Embryonic facial prominence (tissue), 1 donor: ENCODE results near the gene UQCRC1.

Source experiments
- DNase-seq: peaks from one replicate; pipeline ENCODE4 v3.0.0-alpha.2; 2016; ENCODE audit errors: extremely low spot score

UQCRC1 gene

GRCh38 chr3:48572517-48572916 is 36.9 kb downstream of the UQCRC1 start:
- no peak for DNase-seq

- DNase-seq = no peak
Observed at GRCh38 chr3:48571938-48572337, 37.5 kb downstream of the UQCRC1 start.

GRCh38 chr3:48569808-48570450 is 39.5 kb downstream of the UQCRC1 start:
- no peak for DNase-seq

GRCh38 chr3:48569400-48569799 is 40.0 kb downstream of the UQCRC1 start:
- DNase-seq = no peak

- DNase-seq = no peak
Observed at GRCh38 chr3:48568476-48568875, 41.0 kb downstream of the UQCRC1 start.

GRCh38 chr3:48567500-48567899 is 41.9 kb downstream of the UQCRC1 start:
- DNase-seq = no peak

- no peak for DNase-seq
Observed at GRCh38 chr3:48567090-48567489, 42.4 kb downstream of the UQCRC1 start.

GRCh38 chr3:48566401-48566760 is 43.1 kb downstream of the UQCRC1 start:
- DNase-seq = no peak

GRCh38 chr3:48565591-48566400 is 43.6 kb downstream of the UQCRC1 start:
- DNase-seq = no peak

- no peak for DNase-seq
Observed at GRCh38 chr3:48565186-48565585, 44.3 kb downstream of the UQCRC1 start.

- no peak for DNase-seq
Observed at GRCh38 chr3:48564667-48565066, 44.8 kb downstream of the UQCRC1 start.

- DNase-seq = no peak
Observed at GRCh38 chr3:48564022-48564421, 45.4 kb downstream of the UQCRC1 start.

GRCh38 chr3:48563382-48563918 is 46.0 kb downstream of the UQCRC1 start, which contains the start of gene UCN2:
Gene UCN2 (minus strand): TSS chr3:48563781. CDS start chr3:48563124, 657 bp downstream.
- DNase-seq = no peak

GRCh38 chr3:48562367-48563095 is 46.9 kb downstream of the UQCRC1 start:
- DNase-seq = no peak

- DNase-seq = no peak
Observed at GRCh38 chr3:48561045-48561736, 48.3 kb downstream of the UQCRC1 start.

GRCh38 chr3:48560648-48561018 is 48.8 kb downstream of the UQCRC1 start:
- no peak for DNase-seq

- DNase-seq = no peak
Observed at GRCh38 chr3:48558493-48559134, 50.8 kb downstream of the UQCRC1 start.

- peak; percentile 98 for DNase-seq
Observed at GRCh38 chr3:48556796-48557626, 52.4 kb downstream of the UQCRC1 start, which contains the start of gene PFKFB4. Gene PFKFB4 (minus strand): TSS chr3:48556803. CDS start chr3:48556777, 26 bp downstream.

- no peak for DNase-seq
Observed at GRCh38 chr3:48555949-48556795, 53.3 kb downstream of the UQCRC1 start.
